Vagina (tissue), 2 donors: ENCODE results near the gene IMPG2. TPM values are rescaled to one million over a fixed set of nuclear protein-coding genes. Genes with fewer than 3 reads are reported as not detected.
A peak's percentile ranks its signal among the peaks of the same experiment; 100 is the strongest.

ENCODE experiments used
- DNase-seq, 2 donors: peaks; one replicate each; pipeline ENCODE4 v3.0.0-alpha.2; 2017; ENCODE audit errors: extremely low spot score in 2 of 2
- H3K27ac ChIP-seq: fragments of 200-600 bp; sonication (generic); one replicate; pipeline ENCODE4 v1.5.1; 2019
- H3K27me3 ChIP-seq: fragments of 200-600 bp; sonication (generic); one replicate; pipeline ENCODE4 v1.5.1; 2019
- H3K36me3 ChIP-seq, 2 donors: fragments of 200-600 bp; sonication (generic); one replicate each; pipeline ENCODE4 v1.5.1; 2017 to 2019
- H3K4me1 ChIP-seq: fragments of 200-600 bp; sonication (generic); one replicate; pipeline ENCODE4 v1.5.1; 2019
- H3K4me3 ChIP-seq, 2 donors: fragments of 200-600 bp; sonication (generic); 1 replicate in 1 of 2; 2 replicates in 1 of 2; pipeline ENCODE4 v1.5.1; 2016 to 2019
- H3K9me3 ChIP-seq: fragments of 200-600 bp; sonication (generic); one replicate; pipeline ENCODE4 v1.5.1; 2019
- POLR2A ChIP-seq, 2 donors: fragments of 450-650 bp; IDR thresholded peaks; one replicate each; pipeline ENCODE4 v1.6.1; 2017; ENCODE audit warnings: antibody characterized with exemption in 2 of 2, mild to moderate bottlenecking in 2 of 2, moderate library complexity in 2 of 2
- POLR2AphosphoS5 ChIP-seq, 2 donors: sonication (generic); formaldehyde crosslinking; IDR thresholded peaks; one replicate each; pipeline ENCODE4 v1.9.0; 2017; ENCODE audit warnings: antibody characterized with exemption in 2 of 2, mild to moderate bottlenecking in 2 of 2, low read depth in 1 of 2; ENCODE audit not compliant: insufficient read depth in 1 of 2
- intact Hi-C: fragments of 100-400 bp; cut with DNase I; formaldehyde crosslinking; loops from one replicate; pipeline ENCODE4 v1.15.1; 2023
- total RNA-seq: library from RNA; depleted of rRNA; stranded (reverse); fragments of >200 nt; gene quantifications from one replicate; pipeline ENCODE4 v1.2.3, GENCODE V29; 2016
- TF ChIP-seq, protein P1 (sequence below), 3 experiments: fragments of 450-650 bp in 2 of 3; fragments of 200-600 bp in 1 of 3; sonication (generic) in 1 of 3; IDR thresholded peaks; one replicate each; pipeline ENCODE4 v1.5.1; 2017 to 2019; ENCODE audit warnings: antibody characterized with exemption in 3 of 3, mild to moderate bottlenecking in 2 of 3, moderate library complexity in 2 of 3

Gene IMPG2
- total RNA-seq, 1 donor from 2014 or later, result 0.25 TPM

DNA sequence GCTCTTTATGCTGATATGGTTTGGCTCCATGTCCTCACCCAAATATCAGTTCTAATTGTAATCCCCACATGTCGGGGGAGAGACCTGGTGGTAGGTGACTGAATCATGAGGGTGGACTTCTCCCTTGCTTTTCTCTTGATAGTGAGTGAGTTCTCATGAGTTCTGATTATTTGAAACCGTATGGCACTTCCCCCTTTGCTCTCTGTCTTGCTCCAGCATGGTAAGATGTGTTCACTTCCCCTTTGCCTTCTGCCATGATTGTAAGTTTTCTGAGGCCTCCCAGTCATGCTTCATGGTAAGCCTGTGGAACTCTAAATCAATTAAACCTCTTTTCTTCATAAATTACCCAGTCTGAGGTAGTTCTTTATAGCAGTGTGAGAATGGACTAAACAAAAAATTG, 107.6 kb downstream of the IMPG2 start:
- H3K9me3 ChIP-seq, result no peaks in the 10 kb centered on the region
- no peak for TF ChIP-seq POLR2A (IDR thresholded peaks at IDR 0.05)
- TF ChIP-seq, protein P1, sequence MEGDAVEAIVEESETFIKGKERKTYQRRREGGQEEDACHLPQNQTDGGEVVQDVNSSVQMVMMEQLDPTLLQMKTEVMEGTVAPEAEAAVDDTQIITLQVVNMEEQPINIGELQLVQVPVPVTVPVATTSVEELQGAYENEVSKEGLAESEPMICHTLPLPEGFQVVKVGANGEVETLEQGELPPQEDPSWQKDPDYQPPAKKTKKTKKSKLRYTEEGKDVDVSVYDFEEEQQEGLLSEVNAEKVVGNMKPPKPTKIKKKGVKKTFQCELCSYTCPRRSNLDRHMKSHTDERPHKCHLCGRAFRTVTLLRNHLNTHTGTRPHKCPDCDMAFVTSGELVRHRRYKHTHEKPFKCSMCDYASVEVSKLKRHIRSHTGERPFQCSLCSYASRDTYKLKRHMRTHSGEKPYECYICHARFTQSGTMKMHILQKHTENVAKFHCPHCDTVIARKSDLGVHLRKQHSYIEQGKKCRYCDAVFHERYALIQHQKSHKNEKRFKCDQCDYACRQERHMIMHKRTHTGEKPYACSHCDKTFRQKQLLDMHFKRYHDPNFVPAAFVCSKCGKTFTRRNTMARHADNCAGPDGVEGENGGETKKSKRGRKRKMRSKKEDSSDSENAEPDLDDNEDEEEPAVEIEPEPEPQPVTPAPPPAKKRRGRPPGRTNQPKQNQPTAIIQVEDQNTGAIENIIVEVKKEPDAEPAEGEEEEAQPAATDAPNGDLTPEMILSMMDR (IDR thresholded peaks at IDR 0.05), result no peak
- no peak for TF ChIP-seq POLR2AphosphoS5 (IDR thresholded peaks at IDR 0.05; ENCODE audit: insufficient read depth in 1 of 2, low read depth in 1 of 2)
- DNase-seq, result no peak
- intact Hi-C loops, result no loop called here
- H3K4me1 ChIP-seq, result no peaks in the 10 kb centered on the region
- H3K27me3 ChIP-seq, result no peaks in the 10 kb centered on the region
- no peak overlapping the region for H3K27ac ChIP-seq
- H3K36me3 ChIP-seq, result no peaks in the 10 kb centered on the region
- H3K4me3 ChIP-seq, result no peak overlapping the region

GRCh38 chr3:101204246-101204645, 116.1 kb downstream of the IMPG2 start:
- DNase-seq, result no peak
- H3K4me1 ChIP-seq, result peaks cover 5% of the 10 kb centered on the region
- H3K27ac ChIP-seq, result no peak overlapping the region
- H3K27me3 ChIP-seq, result no peaks in the 10 kb centered on the region
- H3K4me3 ChIP-seq, result no peak overlapping the region
- intact Hi-C loops, result no loop called here
- TF ChIP-seq POLR2AphosphoS5 (IDR thresholded peaks at IDR 0.05; ENCODE audit: insufficient read depth in 1 of 2, low read depth in 1 of 2), result peak in 1 of 2 donors; percentile 73
- TF ChIP-seq, protein P1 (IDR thresholded peaks at IDR 0.05), result no peak
- H3K36me3 ChIP-seq, result no peaks in the 10 kb centered on the region
- H3K9me3 ChIP-seq, result no peaks in the 10 kb centered on the region

DNA sequence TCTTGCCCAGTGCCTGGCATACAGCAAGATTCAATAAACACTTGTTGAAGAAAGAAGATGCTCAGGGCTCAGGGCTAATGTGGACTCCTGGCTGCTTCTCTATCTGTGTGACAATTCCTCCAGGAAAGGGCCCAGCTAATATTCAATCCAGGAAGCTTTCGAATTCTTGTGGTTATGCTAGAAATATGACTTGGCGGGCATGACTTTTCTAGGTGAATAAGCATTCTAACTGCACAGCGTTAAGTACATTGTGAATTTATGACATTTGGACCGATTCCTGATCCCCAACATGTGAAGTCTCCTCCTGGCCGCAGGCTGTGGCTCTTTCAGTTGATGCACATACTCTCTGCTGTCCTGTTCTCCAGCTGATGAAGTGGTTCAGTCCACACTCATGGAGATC, 117.0 kb downstream of the IMPG2 start:
- TF ChIP-seq, protein P1 (IDR thresholded peaks at IDR 0.05), result no peak
- TF ChIP-seq POLR2AphosphoS5 (IDR thresholded peaks at IDR 0.05; ENCODE audit: insufficient read depth in 1 of 2, low read depth in 1 of 2), result no peak
- TF ChIP-seq POLR2A (IDR thresholded peaks at IDR 0.05), result no peak
- H3K27ac ChIP-seq, result no peak overlapping the region
- H3K9me3 ChIP-seq, result no peaks in the 10 kb centered on the region
- intact Hi-C loops, result no loop called here
- peaks cover 5% of the 10 kb centered on the region for H3K4me1 ChIP-seq
- no peak overlapping the region for H3K4me3 ChIP-seq
- H3K36me3 ChIP-seq, result no peaks in the 10 kb centered on the region
- H3K27me3 ChIP-seq, result no peaks in the 10 kb centered on the region
- no peak for DNase-seq

- no peak for DNase-seq
- Histone ChIP-seq H3K9me3 (no peaks in the 10 kb centered on the region), H3K4me3 (no peak overlapping the region), H3K27me3 (no peaks in the 10 kb centered on the region), H3K4me1 (peaks cover 5% of the 10 kb centered on the region), H3K27ac (no peak overlapping the region), H3K36me3 (no peaks in the 10 kb centered on the region)
- intact Hi-C loops, result no loop called here
- no peak for TF ChIP-seq POLR2AphosphoS5 (IDR thresholded peaks at IDR 0.05; ENCODE audit: insufficient read depth in 1 of 2, low read depth in 1 of 2)
- TF ChIP-seq POLR2A (IDR thresholded peaks at IDR 0.05), result no peak
- TF ChIP-seq, protein P1 (IDR thresholded peaks at IDR 0.05), result no peak
Measured at GRCh38 chr3:101202640-101203039, 117.7 kb downstream of the IMPG2 start.

DNA sequence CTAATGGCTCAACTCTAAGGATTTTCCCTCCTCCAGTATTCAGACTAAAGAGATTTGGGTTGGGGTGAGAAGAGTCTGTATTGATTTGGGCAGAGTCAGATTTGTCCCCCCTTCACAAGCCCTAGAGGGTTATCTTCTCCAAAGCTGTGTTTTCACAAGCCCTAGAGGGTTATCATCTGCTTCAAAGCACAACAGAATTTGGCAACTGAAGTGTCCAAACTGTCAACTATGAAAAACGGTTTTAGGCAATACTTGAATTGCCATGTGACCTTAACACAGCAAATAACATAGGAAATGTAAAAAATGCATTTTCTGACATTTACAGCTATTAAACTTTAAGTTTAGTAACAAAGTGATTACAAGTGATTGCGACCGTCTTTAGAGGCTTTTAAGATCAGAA, 119.9 kb downstream of the IMPG2 start:
- Histone ChIP-seq H3K36me3 (no peaks in the 10 kb centered on the region), H3K4me1 (peaks cover 5% of the 10 kb centered on the region), H3K9me3 (no peaks in the 10 kb centered on the region), H3K27me3 (no peaks in the 10 kb centered on the region), H3K27ac (no peak overlapping the region), H3K4me3 (no peak overlapping the region)
- intact Hi-C loops, result no loop called here
- TF ChIP-seq POLR2A (IDR thresholded peaks at IDR 0.05), result no peak
- TF ChIP-seq, protein P1 (IDR thresholded peaks at IDR 0.05), result no peak
- TF ChIP-seq POLR2AphosphoS5 (IDR thresholded peaks at IDR 0.05; ENCODE audit: insufficient read depth in 1 of 2, low read depth in 1 of 2), result no peak
- DNase-seq, result no peak
